OCI-LY1 (cell line): Measurements from ENCODE around the gene CNTNAP2.

ENCODE experiments used
- H2AFZ ChIP-seq: fragments of 200-600 bp; sonication (generic), shearing (Covaris generic); 2 replicates; pipeline ENCODE4 v1.6.0; 2014; ENCODE audit warnings: antibody characterized with exemption, mild to moderate bottlenecking, low read length
- H3F3A ChIP-seq: fragments of 200-600 bp; sonication (generic), shearing (Covaris generic); 2 replicates; pipeline ENCODE4 v1.6.0; 2014; ENCODE audit warnings: mild to moderate bottlenecking, antibody characterized with exemption, low read length, moderate library complexity; ENCODE audit not compliant: insufficient read depth
- H3K27ac ChIP-seq: fragments of 200-600 bp; sonication (generic); 2 replicates; pipeline ENCODE4 v1.5.1; 2014; ENCODE audit warnings: low read length, mixed run types, mild to moderate bottlenecking, low read depth; ENCODE audit not compliant: poor library complexity, severe bottlenecking
- H3K27me3 ChIP-seq: fragments of 200-600 bp; sonication (generic); 2 replicates; pipeline ENCODE4 v1.6.0; 2014; ENCODE audit warnings: antibody characterized with exemption, mild to moderate bottlenecking, low read length, moderate library complexity; ENCODE audit not compliant: insufficient read depth
- H3K36me3 ChIP-seq: fragments of 200-600 bp; sonication (generic); 2 replicates; pipeline ENCODE4 v1.6.1; 2014; ENCODE audit warnings: mild to moderate bottlenecking, antibody characterized with exemption, low read length, moderate library complexity, mixed read lengths; ENCODE audit not compliant: insufficient read depth
- H3K4me1 ChIP-seq: fragments of 200-600 bp; sonication (generic); 2 replicates; pipeline ENCODE4 v1.5.1; 2014; ENCODE audit warnings: mild to moderate bottlenecking, low read length, moderate library complexity; ENCODE audit not compliant: insufficient read depth, severe bottlenecking
- H3K4me2 ChIP-seq: fragments of 200-600 bp; sonication (generic), shearing (Covaris generic); 2 replicates; pipeline ENCODE4 v1.6.1; 2014; ENCODE audit warnings: low read length
- H3K4me3 ChIP-seq: fragments of 200-600 bp; sonication (generic); 2 replicates; pipeline ENCODE4 v1.5.1; 2014; ENCODE audit warnings: low read length, low read depth, mild to moderate bottlenecking, mixed read lengths; ENCODE audit not compliant: poor library complexity, severe bottlenecking
- H3K79me2 ChIP-seq: fragments of 200-600 bp; shearing (Covaris generic); 2 replicates; pipeline ENCODE4 v1.6.1; 2016; ENCODE audit warnings: mixed run types, low read length, mixed read lengths; ENCODE audit not compliant: insufficient read depth
- H3K9ac ChIP-seq: fragments of 200-600 bp; sonication (generic), shearing (Covaris generic); 2 replicates; pipeline ENCODE4 v1.6.1; 2014; ENCODE audit warnings: mild to moderate bottlenecking, low read length, mixed read lengths
- H3K9me2 ChIP-seq: fragments of 200-600 bp; sonication (generic), shearing (Covaris generic); 2 replicates; pipeline ENCODE4 v1.6.1; 2014; ENCODE audit warnings: low read depth, mild to moderate bottlenecking, low read length, mixed read lengths
- H3K9me3 ChIP-seq: fragments of 200-600 bp; shearing (Covaris generic); 2 replicates; pipeline ENCODE4 v1.6.1; 2014; ENCODE audit warnings: low read length, mixed read lengths
- H4K20me1 ChIP-seq: fragments of 200-600 bp; sonication (generic), shearing (Covaris generic); 2 replicates; pipeline ENCODE4 v1.6.0; 2016; ENCODE audit warnings: mild to moderate bottlenecking, low read length; ENCODE audit not compliant: insufficient read depth
- EZH2 ChIP-seq: fragments of 200-600 bp; sonication (generic), shearing (Covaris generic); IDR thresholded peaks from 2 replicates; pipeline ENCODE4 v1.8.0; 2017; ENCODE audit warnings: borderline replicate concordance, mixed run types, mild to moderate bottlenecking, antibody characterized with exemption, low read length, moderate library complexity, mixed read lengths
- TF ChIP-seq, protein P1 (sequence below): fragments of 200-600 bp; sonication (generic), shearing (Covaris generic); IDR thresholded peaks from 2 replicates; pipeline ENCODE4 v1.5.1; 2017; ENCODE audit warnings: mild to moderate bottlenecking, antibody characterized with exemption, low read length, moderate library complexity, mixed read lengths

CNTNAP2 gene

DNA sequence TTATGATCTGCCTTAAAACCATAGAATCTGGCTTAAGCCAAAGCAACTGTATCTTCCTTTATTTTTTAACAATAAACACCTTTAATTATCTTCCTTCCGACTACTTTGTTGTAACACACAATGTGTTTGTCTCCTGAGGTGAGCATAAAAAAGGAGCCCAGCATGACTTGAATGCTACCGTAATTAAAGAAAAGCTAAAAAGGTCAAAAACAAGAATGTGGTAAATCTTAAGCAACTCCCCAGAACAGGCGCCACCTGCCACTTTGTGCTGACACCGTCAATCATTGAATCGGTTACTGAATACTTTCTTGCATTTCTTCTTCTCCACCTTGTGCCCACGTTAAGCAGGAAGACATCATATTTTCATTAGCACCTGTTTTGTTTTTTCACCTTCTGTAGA, 1904.1 kb downstream of the CNTNAP2 start:
- Histone ChIP-seq H3F3A (no peaks in the 10 kb centered on the region), H3K27me3 (no peaks in the 10 kb centered on the region), H3K9ac (no peak overlapping the region), H2AFZ (no peak overlapping the region), H3K79me2 (no peaks in the 10 kb centered on the region), H3K27ac (no peak overlapping the region), H3K4me1 (no peaks in the 10 kb centered on the region), H3K36me3 (no peaks in the 10 kb centered on the region), H3K9me2 (no peaks in the 10 kb centered on the region), H4K20me1 (no peaks in the 10 kb centered on the region), H3K4me2 (no peak overlapping the region), H3K9me3 (no peaks in the 10 kb centered on the region), H3K4me3 (no peak overlapping the region)
- TF ChIP-seq EZH2 = no peak
- TF ChIP-seq, protein P1, sequence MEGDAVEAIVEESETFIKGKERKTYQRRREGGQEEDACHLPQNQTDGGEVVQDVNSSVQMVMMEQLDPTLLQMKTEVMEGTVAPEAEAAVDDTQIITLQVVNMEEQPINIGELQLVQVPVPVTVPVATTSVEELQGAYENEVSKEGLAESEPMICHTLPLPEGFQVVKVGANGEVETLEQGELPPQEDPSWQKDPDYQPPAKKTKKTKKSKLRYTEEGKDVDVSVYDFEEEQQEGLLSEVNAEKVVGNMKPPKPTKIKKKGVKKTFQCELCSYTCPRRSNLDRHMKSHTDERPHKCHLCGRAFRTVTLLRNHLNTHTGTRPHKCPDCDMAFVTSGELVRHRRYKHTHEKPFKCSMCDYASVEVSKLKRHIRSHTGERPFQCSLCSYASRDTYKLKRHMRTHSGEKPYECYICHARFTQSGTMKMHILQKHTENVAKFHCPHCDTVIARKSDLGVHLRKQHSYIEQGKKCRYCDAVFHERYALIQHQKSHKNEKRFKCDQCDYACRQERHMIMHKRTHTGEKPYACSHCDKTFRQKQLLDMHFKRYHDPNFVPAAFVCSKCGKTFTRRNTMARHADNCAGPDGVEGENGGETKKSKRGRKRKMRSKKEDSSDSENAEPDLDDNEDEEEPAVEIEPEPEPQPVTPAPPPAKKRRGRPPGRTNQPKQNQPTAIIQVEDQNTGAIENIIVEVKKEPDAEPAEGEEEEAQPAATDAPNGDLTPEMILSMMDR = no peak

DNA sequence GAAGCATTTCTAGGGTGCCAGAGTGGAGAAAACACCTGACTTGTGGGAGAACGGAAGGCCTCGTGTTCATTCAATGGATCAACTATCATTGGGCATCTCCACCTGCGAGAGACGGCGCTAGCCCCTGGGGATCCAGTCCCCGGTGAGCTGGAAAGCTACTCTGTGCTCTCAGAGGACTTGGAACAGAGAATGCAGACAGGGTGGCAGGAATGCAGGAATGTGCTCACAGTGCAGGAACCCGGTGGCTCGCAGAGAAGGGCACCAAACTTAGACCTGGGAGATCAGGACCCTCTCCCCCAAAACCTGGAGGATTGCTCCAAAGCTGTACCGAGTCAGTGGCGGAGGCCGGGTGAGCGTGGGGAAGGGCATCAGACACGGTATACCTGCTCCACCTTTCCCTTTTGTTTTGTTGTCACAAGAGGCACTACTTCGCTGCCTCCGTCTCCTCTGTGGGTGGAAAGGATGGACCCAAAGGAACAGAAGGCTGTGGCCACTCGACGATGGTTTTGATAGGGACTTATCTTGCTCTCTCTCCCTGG, 1905.0 kb downstream of the CNTNAP2 start:
- no peaks in the 10 kb centered on the region for H3K9me2 ChIP-seq
- no peaks in the 10 kb centered on the region for H3K4me1 ChIP-seq
- no peaks in the 10 kb centered on the region for H3K36me3 ChIP-seq
- no peak overlapping the region for H3K27ac ChIP-seq
- H2AFZ ChIP-seq = no peak overlapping the region
- TF ChIP-seq, protein P1 = no peak
- TF ChIP-seq EZH2 = no peak
- H3K4me2 ChIP-seq = no peak overlapping the region
- H3K79me2 ChIP-seq = no peaks in the 10 kb centered on the region
- no peak overlapping the region for H3K4me3 ChIP-seq
- no peaks in the 10 kb centered on the region for H3K27me3 ChIP-seq
- no peak overlapping the region for H3K9ac ChIP-seq
- no peaks in the 10 kb centered on the region for H4K20me1 ChIP-seq
- no peaks in the 10 kb centered on the region for H3K9me3 ChIP-seq
- no peaks in the 10 kb centered on the region for H3F3A ChIP-seq

DNA sequence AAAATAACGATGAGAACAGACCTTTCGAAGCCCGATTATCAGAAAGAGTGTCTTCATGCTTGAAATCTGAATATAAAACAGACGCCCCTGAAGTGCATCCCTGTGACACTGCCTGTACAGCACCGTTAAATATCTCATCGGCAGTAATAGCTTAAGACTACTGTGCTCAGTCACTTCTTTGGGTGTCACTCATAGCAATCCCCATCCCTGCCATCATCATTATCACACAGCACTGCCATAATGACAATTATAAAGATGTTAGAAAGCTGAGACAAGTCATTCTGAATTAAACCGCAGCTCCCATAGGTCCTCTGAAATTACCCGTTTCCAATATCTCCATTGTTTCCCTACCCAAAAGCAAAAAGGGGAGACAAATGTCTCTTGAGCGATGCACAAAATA, 1906.2 kb downstream of the CNTNAP2 start:
- TF ChIP-seq, protein P1 = no peak
- no peak for TF ChIP-seq EZH2
- Histone ChIP-seq H3K4me1 (no peaks in the 10 kb centered on the region), H2AFZ (no peak overlapping the region), H4K20me1 (no peaks in the 10 kb centered on the region), H3K36me3 (no peaks in the 10 kb centered on the region), H3F3A (no peaks in the 10 kb centered on the region), H3K9me3 (no peaks in the 10 kb centered on the region), H3K9me2 (no peaks in the 10 kb centered on the region), H3K79me2 (no peaks in the 10 kb centered on the region), H3K4me3 (no peak overlapping the region), H3K27ac (no peak overlapping the region), H3K9ac (no peak overlapping the region), H3K27me3 (no peaks in the 10 kb centered on the region), H3K4me2 (no peak overlapping the region)
